Measurements from ENCODE around the gene IGFBP4. TPM values are rescaled to one million over a fixed set of nuclear protein-coding genes. Genes with fewer than 3 reads are reported as not detected.

IGFBP4 gene
- total RNA-seq, 2 donors from 2014 or later = 81.0 to 237 TPM

- H3K36me3 ChIP-seq = no peaks in the 10 kb centered on the region
- H3K27me3 ChIP-seq = no peaks in the 10 kb centered on the region
- peaks cover 0 to 12% of the 10 kb centered on the region in 2 donors for H3K4me1 ChIP-seq
- H3K4me3 ChIP-seq = no peak overlapping the region
- H3K27ac ChIP-seq = no peak overlapping the region
- DNase-seq (ENCODE audit: low spot score) = no peak
- TF ChIP-seq CTCF (IDR thresholded peaks at IDR 0.05) = no peak
- no peaks in the 10 kb centered on the region for H3K9me3 ChIP-seq
Observed at GRCh38 chr17:40484285-40484972, 41.2 kb downstream of the IGFBP4 start.

- Histone ChIP-seq H3K36me3 (no peaks in the 10 kb centered on the region), H3K4me1 (peaks cover 0 to 10% of the 10 kb centered on the region in 2 donors), H3K4me3 (no peak overlapping the region), H3K27me3 (no peaks in the 10 kb centered on the region), H3K9me3 (no peaks in the 10 kb centered on the region), H3K27ac (peak overlapping the region in 1 of 2 donors; percentile 62)
- TF ChIP-seq CTCF (IDR thresholded peaks at IDR 0.05) = no peak
- DNase-seq (ENCODE audit: low spot score) = no peak
Observed at GRCh38 chr17:40484973-40485530, 41.8 kb downstream of the IGFBP4 start.

GRCh38 chr17:40485851-40486521 is 42.7 kb downstream of the IGFBP4 start:
- H3K27ac ChIP-seq = peak overlapping the region; percentile 0 to 62
- peaks cover 0 to 9% of the 10 kb centered on the region in 2 donors for H3K4me1 ChIP-seq
- DNase-seq (ENCODE audit: low spot score) = peak; percentile 85
- H3K27me3 ChIP-seq = no peaks in the 10 kb centered on the region
- H3K4me3 ChIP-seq = no peak overlapping the region
- H3K9me3 ChIP-seq = no peaks in the 10 kb centered on the region
- TF ChIP-seq CTCF (IDR thresholded peaks at IDR 0.05) = no peak
- H3K36me3 ChIP-seq = no peaks in the 10 kb centered on the region

GRCh38 chr17:40486522-40487370 is 43.5 kb downstream of the IGFBP4 start:
- Histone ChIP-seq H3K9me3 (no peaks in the 10 kb centered on the region), H3K27ac (peak overlapping the region; percentile 0 to 62), H3K4me1 (peaks cover 0 to 8% of the 10 kb centered on the region in 2 donors), H3K36me3 (no peaks in the 10 kb centered on the region), H3K27me3 (no peaks in the 10 kb centered on the region), H3K4me3 (no peak overlapping the region)
- TF ChIP-seq CTCF (IDR thresholded peaks at IDR 0.05) = no peak
- no peak for DNase-seq (ENCODE audit: low spot score)

GRCh38 chr17:40487371-40488020 is 44.2 kb downstream of the IGFBP4 start:
- peaks cover 0 to 8% of the 10 kb centered on the region in 2 donors for H3K4me1 ChIP-seq
- no peaks in the 10 kb centered on the region for H3K36me3 ChIP-seq
- TF ChIP-seq CTCF (IDR thresholded peaks at IDR 0.05) = no peak
- DNase-seq (ENCODE audit: low spot score) = no peak
- H3K9me3 ChIP-seq = no peaks in the 10 kb centered on the region
- H3K27ac ChIP-seq = no peak overlapping the region
- H3K4me3 ChIP-seq = no peak overlapping the region
- H3K27me3 ChIP-seq = no peaks in the 10 kb centered on the region
